Stimulated activated CD8-positive, alpha-beta memory T cell treated with anti-CD3 and anti-CD28 coated beads, Interleukin-7, amount 100 ng/mL, for 48 hours (primary cell): ENCODE measurements around the gene DPP6.

ENCODE experiments used
- DNase-seq, 2 donors: peaks; one replicate each; pipeline ENCODE4 v3.0.0-alpha.2; 2020; ENCODE audit warnings: low read depth in 1 of 2; ENCODE audit errors: extremely low read depth in 1 of 2

The DPP6 gene

DNA sequence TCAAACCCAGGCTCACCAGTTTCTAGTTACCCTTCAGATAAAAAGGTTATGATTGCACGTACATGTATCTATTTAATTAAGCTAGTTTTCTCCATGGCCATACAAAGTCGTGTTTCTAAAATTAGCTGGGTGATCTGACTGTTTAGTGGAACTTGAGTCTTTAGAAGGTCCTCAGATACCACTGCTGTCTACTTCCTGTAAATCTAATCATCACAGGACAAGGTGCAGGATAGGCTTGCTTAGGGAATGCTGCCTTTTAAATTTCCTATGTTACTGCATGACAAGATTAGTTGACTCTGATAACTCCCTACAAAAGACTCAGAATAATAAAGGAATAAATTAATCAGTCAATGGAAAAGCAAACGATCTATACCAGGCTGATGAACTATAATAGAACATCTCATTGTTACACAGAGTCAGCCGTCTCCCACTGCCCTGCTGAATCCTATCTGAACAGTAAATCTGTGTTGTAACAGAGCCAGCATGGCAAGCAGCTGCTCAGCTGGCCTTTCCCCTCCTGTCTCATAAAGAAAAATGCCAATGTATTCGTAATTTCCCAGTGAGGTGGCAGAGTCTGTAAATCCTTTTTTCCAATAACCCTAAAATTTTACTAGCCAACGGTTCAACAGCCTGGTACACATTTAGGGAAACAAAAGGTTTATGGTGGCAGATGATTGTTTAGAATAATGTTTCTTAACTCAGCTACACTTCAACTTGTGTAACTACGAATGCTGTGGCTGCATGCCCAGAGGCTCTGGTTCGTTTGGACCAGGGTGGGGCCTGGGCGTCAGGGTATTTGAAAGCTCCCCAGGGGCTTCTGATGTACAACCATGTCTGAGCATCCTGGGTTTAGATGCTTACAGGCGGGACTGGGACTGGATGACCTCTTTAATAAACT lies 632.7 kb downstream of the DPP6 start:
- no peak for DNase-seq

GRCh38 chr7:154685564-154685901 lies 633.3 kb downstream of the DPP6 start:
- no peak for DNase-seq

- DNase-seq, result no peak
Measured at GRCh38 chr7:154686305-154686704, 634.1 kb downstream of the DPP6 start.

GRCh38 chr7:154688952-154689351 lies 636.8 kb downstream of the DPP6 start:
- no peak for DNase-seq

GRCh38 chr7:154690411-154690810 lies 638.2 kb downstream of the DPP6 start:
- no peak for DNase-seq

GRCh38 chr7:154693661-154694060 lies 641.5 kb downstream of the DPP6 start:
- no peak for DNase-seq

DNA sequence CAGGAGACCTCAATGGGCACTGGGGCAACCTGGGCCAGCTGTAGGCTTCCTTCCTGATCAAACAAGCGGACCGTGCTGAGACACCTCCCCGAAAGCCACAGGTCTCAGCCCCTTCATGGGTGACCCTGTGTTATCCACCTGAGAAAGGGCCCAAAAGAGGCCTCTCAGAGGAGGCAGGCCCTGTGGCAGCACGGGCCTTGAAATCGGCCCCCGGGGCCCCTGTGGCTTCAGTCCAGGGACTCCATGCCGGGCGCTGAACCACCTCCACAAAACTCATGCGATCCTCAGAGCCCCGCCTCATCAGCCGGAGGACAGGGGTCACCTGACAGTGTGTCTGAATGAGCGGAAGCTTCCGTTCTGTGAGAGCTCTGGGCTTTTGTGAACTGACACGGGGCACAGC lies 643.6 kb downstream of the DPP6 start:
- no peak for DNase-seq

GRCh38 chr7:154696556-154696955 lies 644.4 kb downstream of the DPP6 start:
- no peak for DNase-seq

DNA sequence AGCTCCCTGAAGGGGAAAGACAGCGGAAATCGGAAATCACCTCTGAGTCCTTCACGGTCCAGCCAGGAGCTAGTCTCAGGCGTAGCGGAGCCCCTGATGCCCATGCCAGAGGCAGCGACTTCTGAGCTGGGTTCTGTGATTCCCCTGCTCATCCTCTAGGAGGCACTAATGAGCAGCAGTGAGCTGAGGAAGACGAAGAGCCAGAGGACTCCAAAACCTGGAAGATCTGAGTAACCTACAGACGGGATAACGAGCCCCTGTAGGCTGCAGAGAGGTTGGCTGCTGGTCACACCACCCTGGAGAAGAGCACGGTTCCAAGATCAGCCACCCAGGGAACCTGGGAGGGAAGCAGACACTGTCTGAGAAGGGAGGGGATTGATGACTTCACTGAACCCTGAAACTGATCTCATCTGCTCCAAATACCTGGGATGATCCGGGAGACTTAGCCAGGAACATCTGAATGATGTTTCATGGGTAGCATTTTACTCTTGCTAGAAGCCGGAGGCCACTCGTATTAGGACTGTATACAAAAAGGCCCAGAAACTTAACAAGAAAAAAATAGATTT lies 646.6 kb downstream of the DPP6 start:
- DNase-seq, result no peak

DNA sequence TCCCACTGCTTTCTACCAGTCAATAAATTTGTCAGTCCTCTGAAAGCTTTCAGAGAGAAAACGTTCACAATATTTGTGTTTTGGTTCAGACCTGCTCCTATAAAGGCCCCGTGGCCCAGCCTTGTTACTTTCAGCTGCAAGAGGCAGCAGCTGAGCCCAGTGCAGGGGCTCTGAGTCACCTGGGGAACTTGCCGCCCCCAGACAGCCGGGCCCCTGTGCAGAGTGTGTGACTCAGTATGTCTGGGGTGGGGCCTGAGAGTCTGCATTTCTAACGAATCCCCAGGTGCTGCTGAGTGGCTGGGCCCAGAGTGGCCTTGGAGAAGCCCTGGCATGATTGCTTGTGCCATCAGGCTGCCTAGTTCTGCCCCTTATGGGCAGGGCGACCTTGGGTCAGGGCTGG lies 647.2 kb downstream of the DPP6 start:
- DNase-seq, result peak in 1 of 2 donors; percentile 19

GRCh38 chr7:154709840-154710520 lies 657.8 kb downstream of the DPP6 start:
- no peak for DNase-seq

- DNase-seq, result no peak
Measured at GRCh38 chr7:154720016-154720415, 667.8 kb downstream of the DPP6 start.

GRCh38 chr7:154721086-154721485 lies 668.9 kb downstream of the DPP6 start:
- DNase-seq, result no peak

DNA sequence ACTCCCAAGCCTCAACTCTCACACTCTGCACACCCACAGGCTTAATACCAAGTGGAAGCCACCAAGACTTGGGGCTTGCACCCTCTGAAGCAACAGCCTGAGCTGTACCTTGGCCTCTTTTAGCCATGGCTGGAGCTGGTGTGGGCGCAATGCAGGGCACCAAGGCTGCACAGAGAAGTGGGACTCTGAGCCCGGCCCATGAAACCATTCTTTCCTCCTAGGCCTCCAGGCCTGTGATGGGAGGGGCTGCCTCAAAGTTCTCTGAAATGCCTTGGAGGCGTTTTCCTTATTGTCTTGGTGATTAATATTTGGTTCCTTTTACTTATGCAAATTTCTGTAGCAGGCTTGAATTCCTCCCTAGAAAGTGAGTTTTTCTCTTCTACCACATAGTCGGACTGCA lies 674.2 kb downstream of the DPP6 start:
- DNase-seq, result no peak

DNA sequence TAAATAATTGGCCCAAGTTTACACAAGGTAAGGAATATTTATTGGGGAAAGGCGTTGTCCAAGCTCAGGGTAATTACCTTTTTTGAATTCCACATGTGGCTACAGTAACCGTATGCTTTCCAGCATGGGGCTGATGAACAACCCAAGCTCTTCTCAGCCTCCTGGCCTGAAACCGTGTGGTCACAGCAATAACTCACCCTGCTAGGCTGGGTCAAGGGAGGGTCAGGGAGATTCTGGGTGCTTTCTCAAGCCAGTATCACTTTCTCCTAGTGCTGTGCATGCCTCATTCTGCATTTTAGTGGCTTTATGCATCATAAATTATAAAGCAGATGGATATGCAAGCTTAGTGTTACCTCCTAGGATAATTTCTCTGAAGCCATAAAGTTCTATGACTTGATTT lies 676.9 kb downstream of the DPP6 start:
- no peak for DNase-seq

DNA sequence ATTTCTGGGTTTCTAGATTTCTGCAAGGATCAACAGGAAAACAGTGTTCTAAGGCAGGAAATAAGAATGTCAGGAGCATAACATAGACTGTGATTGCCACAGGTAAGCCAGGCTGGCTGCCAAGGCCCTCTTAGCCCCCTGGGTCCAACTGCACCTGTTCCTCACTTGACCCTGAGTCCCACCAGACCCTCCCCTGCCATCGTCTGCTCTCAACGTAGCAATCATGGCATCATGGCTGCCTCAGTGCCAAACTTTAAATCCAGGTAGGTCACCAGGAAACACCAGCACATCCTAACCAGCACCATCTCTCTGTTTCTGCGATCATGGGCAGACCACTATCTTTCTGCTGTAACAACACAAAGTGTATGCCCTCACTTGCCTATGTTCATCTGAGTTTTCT lies 683.6 kb downstream of the DPP6 start:
- no peak for DNase-seq

DNA sequence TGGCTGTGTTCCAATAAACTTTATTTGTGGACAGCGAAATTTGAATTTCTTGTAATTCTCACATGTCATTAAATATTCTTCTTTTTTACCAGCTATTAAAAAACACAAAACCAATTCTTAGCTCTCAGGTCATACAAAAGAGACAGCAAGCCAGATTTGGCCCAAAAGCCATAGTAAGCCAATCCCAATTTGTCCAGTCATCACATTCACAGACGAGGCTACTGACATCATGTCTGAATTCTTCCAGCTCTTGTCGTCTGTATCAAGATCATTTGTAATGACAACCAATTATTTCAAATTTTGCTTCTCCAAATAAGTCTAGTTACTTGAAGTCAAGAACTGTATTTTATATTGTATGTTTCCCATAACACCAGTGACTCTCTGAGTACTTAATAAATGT lies 684.2 kb downstream of the DPP6 start:
- DNase-seq, result no peak

- DNase-seq, result no peak
Measured at GRCh38 chr7:154738216-154738615, 686.0 kb downstream of the DPP6 start.

GRCh38 chr7:154741131-154741530 lies 688.9 kb downstream of the DPP6 start:
- DNase-seq, result no peak

GRCh38 chr7:154743206-154743605 lies 691.0 kb downstream of the DPP6 start:
- no peak for DNase-seq

- DNase-seq, result peak in 1 of 2 donors; percentile 1
Measured at GRCh38 chr7:154744256-154744860, 692.2 kb downstream of the DPP6 start.

GRCh38 chr7:154744861-154745258 lies 692.7 kb downstream of the DPP6 start:
- DNase-seq, result no peak
